Dermis blood vessel endothelial cell (primary cell): ENCODE data around the gene SETDB2. TPM values are rescaled to one million over a fixed set of nuclear protein-coding genes. Genes with fewer than 3 reads are reported as not detected.

ENCODE experiments used
- DNase-seq: peaks from one replicate; pipeline ENCODE4 v3.0.0; 2010
- total RNA-seq: library from RNA; depleted of rRNA; stranded (reverse); fragments of >200 nt; gene quantifications from 2 replicates; pipeline ENCODE4 v1.2.3, GENCODE V29; 2014

The SETDB2 gene, protein sequence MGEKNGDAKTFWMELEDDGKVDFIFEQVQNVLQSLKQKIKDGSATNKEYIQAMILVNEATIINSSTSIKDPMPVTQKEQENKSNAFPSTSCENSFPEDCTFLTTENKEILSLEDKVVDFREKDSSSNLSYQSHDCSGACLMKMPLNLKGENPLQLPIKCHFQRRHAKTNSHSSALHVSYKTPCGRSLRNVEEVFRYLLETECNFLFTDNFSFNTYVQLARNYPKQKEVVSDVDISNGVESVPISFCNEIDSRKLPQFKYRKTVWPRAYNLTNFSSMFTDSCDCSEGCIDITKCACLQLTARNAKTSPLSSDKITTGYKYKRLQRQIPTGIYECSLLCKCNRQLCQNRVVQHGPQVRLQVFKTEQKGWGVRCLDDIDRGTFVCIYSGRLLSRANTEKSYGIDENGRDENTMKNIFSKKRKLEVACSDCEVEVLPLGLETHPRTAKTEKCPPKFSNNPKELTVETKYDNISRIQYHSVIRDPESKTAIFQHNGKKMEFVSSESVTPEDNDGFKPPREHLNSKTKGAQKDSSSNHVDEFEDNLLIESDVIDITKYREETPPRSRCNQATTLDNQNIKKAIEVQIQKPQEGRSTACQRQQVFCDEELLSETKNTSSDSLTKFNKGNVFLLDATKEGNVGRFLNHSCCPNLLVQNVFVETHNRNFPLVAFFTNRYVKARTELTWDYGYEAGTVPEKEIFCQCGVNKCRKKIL
- 9.9 and 10.7 TPM in 2 replicates for total RNA-seq

DNA sequence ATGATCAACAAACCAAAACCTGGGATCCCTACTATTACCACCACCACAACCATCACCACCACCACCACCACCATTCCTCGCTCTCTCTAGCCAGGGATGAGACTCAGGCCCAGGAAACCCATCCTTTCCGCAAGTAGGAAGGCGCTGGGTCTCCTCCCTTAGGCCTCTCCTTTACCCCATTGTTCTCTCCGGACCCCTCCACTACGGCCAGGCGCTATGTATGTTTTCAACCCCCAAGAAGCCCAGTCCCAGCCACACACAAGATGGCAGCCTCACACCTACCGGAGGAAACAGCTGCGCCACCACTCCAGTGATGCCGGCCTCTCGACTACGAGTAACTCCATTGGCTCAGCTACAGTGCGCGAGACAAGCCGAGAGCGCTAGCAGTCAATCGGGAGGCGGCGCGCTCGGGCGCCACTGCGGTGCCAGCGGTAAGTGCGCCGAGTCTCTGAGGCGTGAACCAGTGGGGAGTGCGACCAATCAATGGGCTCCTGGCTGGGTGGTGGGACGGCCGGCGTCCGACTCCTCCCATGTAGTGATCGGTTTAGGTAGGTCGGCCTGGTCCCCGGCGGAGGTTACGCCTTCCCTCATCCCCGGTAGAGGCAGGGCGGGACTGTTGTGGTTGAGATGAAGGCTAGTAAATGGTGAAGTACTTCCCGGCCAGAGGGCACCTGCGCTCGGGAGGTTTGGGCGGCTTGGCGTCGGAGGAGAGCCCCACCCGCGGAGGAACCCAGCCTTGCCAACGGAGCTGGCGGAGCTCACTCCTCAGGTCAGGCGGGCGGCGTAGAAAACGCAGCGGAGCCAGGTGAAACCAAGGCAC, at the start of gene SETDB2, which contains the start of gene CAB39L:
Gene SETDB2, plus strand, starts transcription at position 571 of the 820 bp plus-strand sequence. CDS start 7,620 bp downstream, outside the sequence.
Gene CAB39L, minus strand, starts transcription at position 361 of the 820 bp plus-strand sequence. CDS start 61,154 bp downstream, outside the sequence.
- DNase-seq, result peak; percentile 99

DNA sequence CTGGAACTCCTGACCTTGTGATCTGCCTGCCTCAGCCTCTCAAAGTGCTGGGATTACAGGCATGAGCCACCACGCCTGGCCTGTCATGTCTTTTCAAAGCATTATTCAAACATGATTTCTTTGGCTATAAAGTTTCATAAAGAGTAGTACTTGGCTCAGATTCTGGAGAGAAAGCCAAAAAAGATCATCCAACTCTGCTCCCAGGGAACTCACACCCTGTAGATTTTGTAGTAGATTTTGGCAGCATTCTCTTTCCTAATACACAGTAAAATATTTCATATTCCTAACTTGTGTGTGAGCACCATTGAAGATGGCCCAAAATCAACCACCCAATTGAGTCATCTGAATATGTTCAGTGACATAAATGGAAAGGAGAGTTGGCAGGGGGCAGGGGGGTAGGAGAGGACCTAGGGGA, 48.6 kb upstream of the SETDB2 start:
- no peak for DNase-seq

DNA sequence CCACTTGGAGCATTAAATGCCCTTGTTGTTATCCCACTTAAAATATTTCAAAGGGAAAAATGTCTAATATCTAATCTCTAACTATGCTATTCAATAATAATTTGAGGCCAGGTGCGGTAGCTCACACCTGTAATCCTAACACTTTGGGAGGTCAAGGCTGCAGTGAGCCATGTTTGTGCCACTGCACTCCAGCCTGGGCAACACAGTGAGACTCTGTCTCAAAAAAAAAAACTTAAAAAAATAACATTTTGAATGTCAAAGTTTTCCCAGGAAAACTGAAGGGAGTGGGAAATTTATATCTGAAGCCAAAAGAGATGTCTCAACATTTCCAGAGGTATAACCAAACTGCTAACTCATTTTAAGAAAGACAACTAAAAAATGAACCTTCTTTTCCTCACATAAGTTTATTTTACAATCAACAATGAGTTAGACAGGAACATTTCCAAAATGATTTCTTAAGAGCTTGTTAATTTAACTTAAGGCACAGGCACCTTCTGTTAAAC, 48.1 kb upstream of the SETDB2 start:
- DNase-seq, result no peak

DNA sequence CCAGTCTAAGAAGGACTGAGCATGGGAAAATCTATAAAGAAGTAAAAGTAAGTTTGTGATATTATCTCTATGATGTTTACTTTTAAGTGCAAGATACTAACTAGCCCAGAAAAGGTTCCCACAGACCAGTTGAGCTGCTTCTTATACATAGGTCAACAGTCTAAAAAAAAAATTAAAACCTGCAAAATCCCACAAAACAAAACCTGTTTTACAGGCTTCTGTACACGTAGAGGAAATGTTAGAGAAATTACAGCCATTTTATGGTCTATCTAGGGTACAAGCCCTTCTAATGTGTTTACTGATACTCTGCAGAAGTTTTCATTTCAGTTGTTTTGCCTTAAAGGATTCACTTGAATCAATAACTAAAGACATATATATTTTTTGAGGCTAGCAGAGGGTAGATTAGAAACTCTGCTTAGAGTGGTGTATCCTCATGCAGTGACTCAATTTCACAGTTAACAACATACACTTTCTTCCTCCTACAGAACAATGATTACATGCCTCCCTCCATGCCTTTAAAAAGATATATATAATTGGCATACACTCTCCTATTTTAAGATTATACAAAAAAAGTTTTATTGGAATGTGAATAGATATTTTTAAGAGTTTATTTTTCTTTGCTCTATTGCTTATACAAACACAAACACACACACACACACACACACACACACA, 44.1 kb upstream of the SETDB2 start:
- no peak for DNase-seq

DNA sequence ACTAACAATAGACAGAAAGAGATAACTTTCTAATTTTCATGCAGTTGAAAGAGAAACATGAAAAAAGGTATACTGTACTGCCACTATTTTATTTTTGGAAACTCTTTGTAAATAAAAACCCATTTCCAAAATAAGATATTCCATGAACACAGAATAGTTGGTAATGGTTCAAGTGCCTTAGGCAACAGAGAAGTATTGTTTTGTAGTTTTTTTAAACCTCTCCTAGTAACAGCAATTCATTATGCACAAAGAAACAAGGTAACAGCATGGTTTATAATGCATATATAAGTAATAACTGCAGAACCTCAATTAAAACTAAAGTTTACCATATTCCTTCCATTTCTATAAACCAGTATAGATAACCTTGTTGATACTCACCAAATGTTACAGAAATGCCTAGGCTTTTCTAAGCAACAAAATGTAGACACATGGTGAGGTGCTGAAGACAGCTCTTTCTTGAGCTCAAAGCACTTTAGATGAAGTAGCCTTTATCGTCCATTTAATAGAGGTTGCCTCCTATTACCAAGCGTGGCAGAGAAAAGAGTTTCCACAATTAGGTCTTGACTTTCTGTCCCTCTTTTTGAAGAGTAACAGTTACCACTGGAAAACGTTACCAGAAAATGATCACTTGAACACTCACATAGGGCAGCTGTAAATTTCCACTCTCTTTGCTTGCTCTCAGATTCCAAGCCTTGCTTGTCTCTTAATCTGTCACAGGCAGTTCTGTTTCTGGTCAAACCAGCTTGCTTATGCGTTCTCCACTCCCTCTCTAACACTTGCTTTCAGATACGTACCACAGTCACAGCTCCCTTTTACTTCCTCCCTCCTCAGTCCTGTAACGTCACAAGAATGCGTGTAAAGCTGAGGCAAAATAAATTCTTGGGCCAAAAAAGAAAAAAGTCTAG, 43.1 kb upstream of the SETDB2 start:
- no peak for DNase-seq

DNA sequence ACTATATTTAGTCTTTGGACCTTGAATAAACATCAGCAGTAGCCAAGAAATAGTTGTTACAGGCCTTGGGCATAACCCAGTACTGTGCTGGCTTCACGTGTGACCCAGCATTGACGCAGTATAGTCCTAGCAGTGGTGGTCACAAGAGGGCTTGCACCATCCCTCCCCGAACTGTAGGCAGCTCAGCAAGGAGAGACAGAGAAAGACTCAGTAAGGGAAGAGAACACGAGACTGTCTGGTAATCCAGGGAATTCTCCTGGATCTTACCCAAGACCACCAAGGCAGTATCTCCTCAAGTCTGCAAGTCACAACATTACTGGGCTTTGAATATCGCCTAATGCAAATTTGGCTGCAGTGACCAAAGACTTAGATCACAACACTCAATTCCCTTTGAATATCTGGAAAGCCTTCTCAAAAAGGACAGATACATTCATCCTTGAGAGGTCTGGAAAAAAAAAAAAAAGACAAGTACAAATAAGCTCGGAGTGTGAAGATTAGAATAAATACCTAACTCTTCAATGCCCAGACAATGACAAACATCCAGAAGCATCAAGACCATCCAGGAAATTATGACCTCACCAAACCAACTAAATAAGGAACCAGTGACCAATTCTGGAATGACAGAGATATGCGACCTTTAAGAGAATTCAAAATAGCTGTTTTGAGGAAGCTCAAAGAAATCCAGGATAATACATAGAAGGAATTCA, 39.9 kb upstream of the SETDB2 start:
- no peak for DNase-seq

DNA sequence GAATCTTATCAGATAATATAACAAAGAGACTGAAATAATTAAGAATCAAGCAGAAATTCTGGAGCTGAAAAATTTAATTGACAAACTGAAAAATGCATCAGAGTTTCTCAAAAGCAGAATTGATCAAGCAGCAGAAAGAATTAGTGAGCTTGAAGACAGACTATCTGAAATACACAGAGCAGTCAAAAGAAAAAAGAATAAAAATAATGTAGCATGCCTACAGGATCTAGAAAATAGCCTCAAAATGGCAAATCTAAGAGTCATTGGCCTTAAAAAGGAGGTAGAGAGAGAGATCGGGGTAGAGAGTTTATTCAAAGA, 39.4 kb upstream of the SETDB2 start:
- no peak for DNase-seq

DNA sequence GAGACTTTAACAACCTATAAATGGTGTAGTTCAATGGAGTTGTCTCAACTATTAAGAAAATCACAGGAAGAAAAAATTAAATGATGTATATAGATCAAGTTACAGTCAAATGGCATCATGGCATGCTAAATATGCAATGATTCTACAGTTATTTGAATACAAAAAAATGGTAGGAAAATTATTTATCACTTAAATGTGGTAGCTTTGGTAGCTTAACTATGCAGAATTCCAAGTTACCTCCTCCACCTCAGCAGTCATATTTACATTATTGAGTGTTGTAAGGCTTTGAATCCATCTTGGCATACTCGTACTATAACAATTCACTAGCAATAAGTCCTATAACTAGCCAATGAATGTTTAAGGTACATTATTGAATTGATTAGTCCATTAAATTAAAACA, 37.0 kb upstream of the SETDB2 start:
- DNase-seq, result no peak

DNA sequence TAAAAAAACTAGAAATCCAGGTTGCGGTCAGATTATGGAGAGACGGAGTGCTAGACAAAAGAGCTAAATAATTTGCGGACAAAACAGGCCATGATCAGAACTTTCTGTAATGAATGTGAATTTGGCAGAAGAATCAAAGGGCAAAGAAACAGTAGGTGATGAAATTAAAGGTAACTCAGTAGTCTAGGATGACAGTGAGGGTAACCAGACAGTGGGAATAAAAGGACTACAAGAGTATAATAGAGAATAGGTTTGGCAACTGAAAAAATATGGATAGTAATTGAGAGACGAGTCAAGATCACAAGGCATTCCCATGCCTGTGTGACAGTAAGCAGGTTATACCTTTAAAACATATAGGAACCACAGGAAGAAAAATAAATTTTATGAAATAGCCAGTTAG, 36.1 kb upstream of the SETDB2 start:
- no peak for DNase-seq

DNA sequence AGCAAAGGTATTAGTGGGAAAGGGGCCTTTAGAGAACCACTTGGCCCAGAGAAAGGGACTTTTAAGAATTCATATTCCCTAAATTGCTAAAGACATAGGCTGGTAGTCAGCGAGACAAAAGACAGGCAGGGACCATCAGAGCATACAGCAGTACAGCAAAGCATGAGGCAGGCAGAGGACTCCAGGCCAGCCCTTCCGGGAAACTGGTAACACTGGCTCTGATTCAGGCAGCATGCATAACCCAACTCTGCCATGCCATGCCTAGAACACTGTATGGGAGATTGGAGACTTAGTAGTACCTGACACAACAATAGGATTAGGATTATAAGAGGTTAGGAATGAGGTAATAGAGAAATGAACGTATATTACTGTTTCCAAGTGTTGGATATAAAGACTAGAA, 35.1 kb upstream of the SETDB2 start:
- DNase-seq, result no peak

DNA sequence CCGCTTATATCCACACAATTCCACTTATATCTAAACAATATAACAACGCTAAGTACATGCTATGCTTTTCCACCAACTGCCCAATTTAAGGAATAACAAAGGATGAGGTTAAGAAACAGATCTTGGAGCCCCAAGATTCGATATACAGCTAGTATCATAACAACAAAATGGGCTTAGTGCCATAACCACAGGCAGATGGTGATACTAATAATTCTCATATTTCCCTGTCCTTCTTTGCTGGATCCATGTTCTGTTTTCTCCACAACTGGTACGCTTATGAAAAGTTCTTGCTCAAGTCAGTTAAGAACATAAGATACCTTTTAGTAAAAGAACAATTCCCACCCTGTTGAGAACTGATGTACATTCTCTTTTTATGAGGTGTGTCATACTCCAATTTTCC, 34.1 kb upstream of the SETDB2 start:
- DNase-seq, result no peak

DNA sequence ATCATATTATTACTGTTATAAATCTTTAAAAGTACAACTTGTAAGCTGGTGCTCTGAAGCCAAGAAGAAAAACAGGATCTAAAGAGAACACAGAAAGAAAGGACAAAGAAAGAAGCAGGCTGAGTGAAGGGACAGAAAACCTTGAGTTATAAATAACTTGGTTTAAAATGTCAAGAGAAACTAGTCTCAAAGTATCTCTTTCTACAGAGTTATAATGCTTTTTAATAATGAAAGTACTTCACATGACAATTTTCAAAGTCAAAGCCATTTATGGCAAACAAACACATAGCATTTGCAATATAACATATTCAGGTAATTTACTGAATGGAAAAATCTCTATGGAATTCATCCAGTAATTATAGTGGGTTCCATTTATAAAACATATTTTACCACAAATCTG, 33.6 kb upstream of the SETDB2 start:
- DNase-seq, result no peak

DNA sequence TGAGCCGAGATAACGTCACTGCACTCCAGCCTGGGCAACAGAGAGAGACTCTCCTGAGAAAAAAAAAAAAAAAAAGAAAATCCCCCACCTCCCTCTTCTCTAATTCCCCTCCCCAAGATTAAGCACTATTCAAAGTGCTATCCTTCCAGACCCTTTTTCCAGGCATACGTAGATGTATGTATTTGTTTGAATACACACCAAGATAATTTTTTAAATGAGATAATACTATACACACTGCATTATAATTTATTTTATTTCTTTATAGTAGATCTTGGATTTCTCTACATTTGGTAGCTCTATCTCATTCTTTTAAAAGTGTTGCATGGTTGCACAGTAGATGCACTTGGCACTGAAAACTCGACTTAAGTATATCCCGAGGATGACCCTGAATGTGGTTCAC, 32.7 kb upstream of the SETDB2 start:
- no peak for DNase-seq

DNA sequence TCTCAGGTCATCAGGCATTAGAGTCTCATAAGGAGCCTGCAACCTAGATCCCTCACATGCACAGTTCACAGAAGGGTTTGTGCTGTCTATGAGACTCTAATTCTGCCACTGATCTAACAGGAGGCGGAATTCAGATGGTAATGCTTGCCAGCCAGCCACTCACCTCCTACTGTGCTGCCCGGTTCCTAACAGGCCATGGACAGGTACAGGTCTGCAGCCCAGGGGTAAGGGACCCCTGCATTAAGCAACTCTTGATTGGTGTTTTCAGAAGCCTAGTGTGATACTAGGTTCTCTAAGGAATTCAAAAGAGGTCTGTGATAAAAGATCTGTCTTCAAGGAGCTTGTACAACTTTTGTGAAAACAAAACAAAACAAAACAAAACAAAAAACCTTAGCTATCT, 31.3 kb upstream of the SETDB2 start:
- no peak for DNase-seq

DNA sequence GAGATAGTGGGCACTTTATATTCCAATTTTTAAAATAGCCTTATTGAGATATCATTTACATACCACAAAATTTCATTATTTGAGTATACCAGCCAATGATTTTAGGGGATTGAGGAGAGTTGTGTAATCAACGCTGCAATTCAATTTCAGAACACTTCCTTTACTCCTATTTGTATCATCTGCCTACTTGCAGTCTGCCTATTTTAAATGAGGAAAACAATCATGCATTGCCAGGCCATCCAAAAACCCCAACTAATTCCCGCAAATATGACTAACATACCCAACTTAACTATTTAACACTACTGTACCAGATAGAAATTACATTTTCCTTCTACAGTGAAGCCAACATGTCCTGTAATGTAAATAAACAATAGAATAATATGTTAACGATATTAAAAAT, 26.9 kb upstream of the SETDB2 start:
- no peak for DNase-seq

DNA sequence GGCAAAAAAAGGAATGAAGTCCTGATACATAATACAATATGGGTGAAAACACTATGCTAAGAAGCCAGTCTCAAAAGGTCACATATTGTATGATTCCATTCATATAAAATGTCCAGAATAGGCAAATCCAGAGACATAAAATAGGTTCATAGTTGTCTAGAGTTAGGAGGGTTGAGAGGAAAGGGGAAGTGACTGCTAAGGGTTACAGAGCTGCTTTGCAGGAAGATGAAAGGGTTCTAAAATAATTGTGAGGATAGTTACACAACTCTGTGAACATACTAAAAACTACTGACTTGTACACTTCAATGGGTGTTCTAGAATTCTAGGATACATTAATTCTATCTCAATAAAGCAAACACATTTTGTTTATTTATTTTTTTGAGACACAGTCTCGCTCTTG, 25.9 kb upstream of the SETDB2 start:
- no peak for DNase-seq

DNA sequence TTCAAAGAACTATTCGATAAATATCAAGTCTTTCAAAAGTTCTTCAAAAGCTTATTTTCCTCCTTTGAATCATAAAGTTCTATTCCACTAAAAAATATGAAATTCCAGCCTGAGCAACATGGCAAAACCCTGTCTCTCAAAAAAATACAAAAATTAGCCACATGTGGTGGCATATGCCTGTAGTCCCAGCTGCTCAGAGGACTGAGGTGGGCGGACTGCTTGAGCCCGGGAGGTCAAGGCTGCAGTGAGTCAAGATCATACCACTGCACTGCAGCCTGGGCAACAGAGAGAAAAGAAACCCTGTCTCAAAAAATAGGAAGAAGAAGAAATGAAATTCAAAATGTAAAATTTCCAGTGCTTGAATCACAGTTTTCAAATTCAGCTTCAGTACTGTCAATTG, 24.8 kb upstream of the SETDB2 start:
- DNase-seq, result no peak

DNA sequence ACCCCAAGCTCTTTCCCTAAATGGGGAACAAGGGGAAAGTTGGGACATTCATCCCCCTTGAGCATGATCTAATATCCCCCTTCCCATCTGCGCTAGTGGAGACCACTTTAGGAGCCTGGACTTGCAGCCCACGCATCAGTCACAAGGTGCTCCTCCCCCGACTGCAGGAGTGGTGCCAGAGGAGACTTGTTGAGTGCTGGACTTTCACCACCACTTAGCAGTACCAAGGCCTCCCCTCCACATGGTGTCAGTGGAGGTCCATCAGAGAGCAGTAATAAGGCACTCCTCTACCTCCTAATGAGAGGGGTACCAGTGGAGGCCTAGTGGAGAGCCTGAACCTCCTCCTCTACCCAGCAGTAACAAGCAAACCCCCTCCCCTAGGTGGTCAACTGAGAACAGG, 22.7 kb upstream of the SETDB2 start:
- peak; percentile 17 for DNase-seq

DNA sequence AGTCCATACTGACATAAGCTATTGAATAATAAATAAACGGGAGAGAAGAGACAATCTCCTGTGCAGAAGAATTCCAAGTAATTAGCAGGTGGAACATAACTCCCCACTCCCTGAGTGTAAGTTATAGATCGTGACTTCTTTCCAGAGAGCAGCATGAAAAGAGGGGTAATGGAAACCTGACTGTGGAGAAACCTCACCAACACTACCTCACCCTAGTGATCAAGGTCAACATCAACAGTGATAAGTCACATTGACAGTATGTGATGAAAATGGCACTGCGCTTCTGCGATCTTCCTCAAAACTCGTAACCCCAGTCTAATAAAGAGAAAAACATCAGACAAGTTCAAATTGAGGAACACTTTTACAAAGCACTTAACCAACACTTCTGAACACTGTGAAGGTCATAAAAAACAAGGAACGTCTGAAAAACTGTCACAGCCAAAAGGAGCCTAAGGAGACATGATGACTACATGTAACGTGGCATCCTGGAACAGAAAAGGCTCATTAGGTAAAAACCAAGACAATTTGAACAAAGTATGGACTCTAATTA, 20.0 kb upstream of the SETDB2 start:
- no peak for DNase-seq

DNA sequence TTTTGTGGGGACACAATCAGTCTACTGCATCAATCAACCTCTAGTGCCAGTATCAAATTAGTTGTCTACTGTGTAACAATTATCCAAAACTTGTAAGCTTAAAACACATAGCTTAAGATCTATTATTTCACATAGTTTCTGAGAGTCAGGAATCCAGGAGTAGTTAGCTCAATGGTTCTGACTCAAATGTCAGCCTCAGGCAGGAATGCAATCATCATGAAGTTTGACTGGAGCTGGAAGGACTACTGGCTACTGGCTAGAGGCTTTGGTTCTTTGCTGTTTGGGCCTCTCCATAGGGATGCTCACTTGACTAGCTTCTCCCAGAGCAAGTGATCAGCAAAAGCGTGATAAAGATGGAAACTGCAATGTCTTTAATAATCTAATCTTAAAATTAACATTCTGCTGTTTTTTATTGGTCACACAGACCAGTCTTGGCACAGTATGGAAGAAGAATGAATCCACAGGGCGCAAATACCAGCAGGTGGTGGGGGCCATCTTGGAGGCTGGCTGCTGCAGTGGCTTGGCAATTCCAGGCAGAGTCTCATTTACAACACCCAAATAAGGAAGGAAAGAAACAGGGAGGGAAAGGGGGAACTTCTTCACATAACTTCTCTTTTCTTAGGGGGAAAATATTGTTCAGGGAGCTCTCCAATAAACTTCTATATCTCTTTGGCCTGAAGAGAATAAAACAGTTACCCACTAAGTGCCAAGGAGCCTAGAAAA, 15.9 kb upstream of the SETDB2 start:
- DNase-seq, result no peak
